ENCODE measurements around the gene ZMYND11.

Gene ZMYND11

DNA sequence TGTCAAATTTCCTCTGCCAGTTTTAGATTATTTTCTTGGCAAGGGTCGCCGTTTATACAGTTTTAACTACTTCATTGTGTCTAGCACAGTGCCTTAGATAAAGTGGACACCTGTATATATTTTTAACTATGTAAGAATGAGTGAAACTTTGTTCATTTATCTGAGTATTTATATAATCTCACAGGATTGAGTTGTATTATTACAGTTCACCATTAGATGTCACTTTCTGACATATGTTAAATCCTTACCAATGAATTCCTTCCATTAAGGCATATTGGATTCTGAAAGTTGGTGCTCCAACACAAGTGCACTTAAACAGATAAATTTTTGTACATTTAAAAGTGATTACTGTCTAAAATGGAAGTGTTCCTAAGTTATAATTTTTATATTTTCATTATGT is 43.0 kb downstream of the ZMYND11 start:
- no peak overlapping the region for H3K4me3 ChIP-seq (replicated peaks; ENCODE audit: insufficient read depth, low read length)
- no peaks in the 10 kb centered on the region for H3K27me3 ChIP-seq (ENCODE audit: insufficient read depth, poor library complexity, severe bottlenecking)
- no peak for DNase-seq (ENCODE audit: low read depth in 1 of 2, low spot score in 1 of 2)
- no peak overlapping the region for H3K27ac ChIP-seq (replicated peaks)
- TF ChIP-seq, protein P1, sequence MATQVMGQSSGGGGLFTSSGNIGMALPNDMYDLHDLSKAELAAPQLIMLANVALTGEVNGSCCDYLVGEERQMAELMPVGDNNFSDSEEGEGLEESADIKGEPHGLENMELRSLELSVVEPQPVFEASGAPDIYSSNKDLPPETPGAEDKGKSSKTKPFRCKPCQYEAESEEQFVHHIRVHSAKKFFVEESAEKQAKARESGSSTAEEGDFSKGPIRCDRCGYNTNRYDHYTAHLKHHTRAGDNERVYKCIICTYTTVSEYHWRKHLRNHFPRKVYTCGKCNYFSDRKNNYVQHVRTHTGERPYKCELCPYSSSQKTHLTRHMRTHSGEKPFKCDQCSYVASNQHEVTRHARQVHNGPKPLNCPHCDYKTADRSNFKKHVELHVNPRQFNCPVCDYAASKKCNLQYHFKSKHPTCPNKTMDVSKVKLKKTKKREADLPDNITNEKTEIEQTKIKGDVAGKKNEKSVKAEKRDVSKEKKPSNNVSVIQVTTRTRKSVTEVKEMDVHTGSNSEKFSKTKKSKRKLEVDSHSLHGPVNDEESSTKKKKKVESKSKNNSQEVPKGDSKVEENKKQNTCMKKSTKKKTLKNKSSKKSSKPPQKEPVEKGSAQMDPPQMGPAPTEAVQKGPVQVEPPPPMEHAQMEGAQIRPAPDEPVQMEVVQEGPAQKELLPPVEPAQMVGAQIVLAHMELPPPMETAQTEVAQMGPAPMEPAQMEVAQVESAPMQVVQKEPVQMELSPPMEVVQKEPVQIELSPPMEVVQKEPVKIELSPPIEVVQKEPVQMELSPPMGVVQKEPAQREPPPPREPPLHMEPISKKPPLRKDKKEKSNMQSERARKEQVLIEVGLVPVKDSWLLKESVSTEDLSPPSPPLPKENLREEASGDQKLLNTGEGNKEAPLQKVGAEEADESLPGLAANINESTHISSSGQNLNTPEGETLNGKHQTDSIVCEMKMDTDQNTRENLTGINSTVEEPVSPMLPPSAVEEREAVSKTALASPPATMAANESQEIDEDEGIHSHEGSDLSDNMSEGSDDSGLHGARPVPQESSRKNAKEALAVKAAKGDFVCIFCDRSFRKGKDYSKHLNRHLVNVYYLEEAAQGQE (IDR thresholded peaks at IDR 0.05; ENCODE audit: insufficient replicate concordance, low read depth): no peak
- TF ChIP-seq POLR2AphosphoS5 (IDR thresholded peaks at IDR 0.05; ENCODE audit: low read depth): no peak
- TF ChIP-seq, protein P2, sequence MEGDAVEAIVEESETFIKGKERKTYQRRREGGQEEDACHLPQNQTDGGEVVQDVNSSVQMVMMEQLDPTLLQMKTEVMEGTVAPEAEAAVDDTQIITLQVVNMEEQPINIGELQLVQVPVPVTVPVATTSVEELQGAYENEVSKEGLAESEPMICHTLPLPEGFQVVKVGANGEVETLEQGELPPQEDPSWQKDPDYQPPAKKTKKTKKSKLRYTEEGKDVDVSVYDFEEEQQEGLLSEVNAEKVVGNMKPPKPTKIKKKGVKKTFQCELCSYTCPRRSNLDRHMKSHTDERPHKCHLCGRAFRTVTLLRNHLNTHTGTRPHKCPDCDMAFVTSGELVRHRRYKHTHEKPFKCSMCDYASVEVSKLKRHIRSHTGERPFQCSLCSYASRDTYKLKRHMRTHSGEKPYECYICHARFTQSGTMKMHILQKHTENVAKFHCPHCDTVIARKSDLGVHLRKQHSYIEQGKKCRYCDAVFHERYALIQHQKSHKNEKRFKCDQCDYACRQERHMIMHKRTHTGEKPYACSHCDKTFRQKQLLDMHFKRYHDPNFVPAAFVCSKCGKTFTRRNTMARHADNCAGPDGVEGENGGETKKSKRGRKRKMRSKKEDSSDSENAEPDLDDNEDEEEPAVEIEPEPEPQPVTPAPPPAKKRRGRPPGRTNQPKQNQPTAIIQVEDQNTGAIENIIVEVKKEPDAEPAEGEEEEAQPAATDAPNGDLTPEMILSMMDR (IDR thresholded peaks at IDR 0.05; ENCODE audit: insufficient read depth, low read length): no peak
- TF ChIP-seq GABPA (IDR thresholded peaks at IDR 0.05; ENCODE audit: low read depth): no peak
- no peak for TF ChIP-seq SPI1 (IDR thresholded peaks at IDR 0.05; ENCODE audit: borderline replicate concordance, low read depth)

GRCh38 chr10:178723-179122 is 43.5 kb downstream of the ZMYND11 start:
- H3K4me3 ChIP-seq (replicated peaks; ENCODE audit: insufficient read depth, low read length): no peak overlapping the region
- DNase-seq (ENCODE audit: low read depth in 1 of 2, low spot score in 1 of 2): no peak
- H3K27me3 ChIP-seq (ENCODE audit: insufficient read depth, poor library complexity, severe bottlenecking): no peaks in the 10 kb centered on the region
- no peak overlapping the region for H3K27ac ChIP-seq (replicated peaks)
- TF ChIP-seq SPI1 (IDR thresholded peaks at IDR 0.05; ENCODE audit: borderline replicate concordance, low read depth) (no peak), POLR2AphosphoS5 (IDR thresholded peaks at IDR 0.05; ENCODE audit: low read depth) (no peak), GABPA (IDR thresholded peaks at IDR 0.05; ENCODE audit: low read depth) (no peak)
- TF ChIP-seq, protein P2 (IDR thresholded peaks at IDR 0.05; ENCODE audit: insufficient read depth, low read length): no peak
- TF ChIP-seq, protein P1 (IDR thresholded peaks at IDR 0.05; ENCODE audit: insufficient replicate concordance, low read depth): no peak

GRCh38 chr10:182441-183201 is 47.4 kb downstream of the ZMYND11 start:
- no peak for DNase-seq (ENCODE audit: low read depth in 1 of 2, low spot score in 1 of 2)
- TF ChIP-seq, protein P2 (IDR thresholded peaks at IDR 0.05; ENCODE audit: insufficient read depth, low read length): no peak
- no peak for TF ChIP-seq SPI1 (IDR thresholded peaks at IDR 0.05; ENCODE audit: borderline replicate concordance, low read depth)
- no peak for TF ChIP-seq GABPA (IDR thresholded peaks at IDR 0.05; ENCODE audit: low read depth)
- no peak for TF ChIP-seq POLR2AphosphoS5 (IDR thresholded peaks at IDR 0.05; ENCODE audit: low read depth)
- TF ChIP-seq, protein P1 (IDR thresholded peaks at IDR 0.05; ENCODE audit: insufficient replicate concordance, low read depth): no peak
- no peaks in the 10 kb centered on the region for H3K27me3 ChIP-seq (ENCODE audit: insufficient read depth, poor library complexity, severe bottlenecking)
- no peak overlapping the region for H3K27ac ChIP-seq (replicated peaks)
- H3K4me3 ChIP-seq (replicated peaks; ENCODE audit: insufficient read depth, low read length): no peak overlapping the region

All from HL-60 (cell line).